ENCODE results near the gene STK32B. TPM values are rescaled to one million over a fixed set of nuclear protein-coding genes. Genes with fewer than 3 reads are reported as not detected.

STK32B gene
- total and polyA plus RNA-seq, 7 experiments from 2014 or later: 1.7 TPM; not detected in 6

- Mint-ChIP-seq H3K36me3 (no peaks in the 10 kb centered on the region), H3K4me3 (no peak overlapping the region), H3K4me1 (no peaks in the 10 kb centered on the region), H3K27ac (no peak overlapping the region), H3K9me3 (peaks cover 0 to 16% (median 4%) of the 10 kb centered on the region in 11 donors), H3K27me3 (peaks cover 0 to 22% (median 5%) of the 10 kb centered on the region in 5 donors)
- H3K36me3 ChIP-seq (ENCODE audit: control insufficient read depth in 2 of 3, insufficient read depth in 3 of 3, low read length in 3 of 3): no peaks in the 10 kb centered on the region
- no peak for DNase-seq
- intact Hi-C loops (cut with micrococcal nuclease): no loop called here
- ChIA-PET CTCF (no interaction called here), POLR2A (no interaction called here)
- no peaks in the 10 kb centered on the region for H3K4me1 ChIP-seq (ENCODE audit: control insufficient read depth in 2 of 2, insufficient read depth in 2 of 2, low read length in 2 of 2)
- H3K4me3 ChIP-seq (ENCODE audit: low read length): no peak overlapping the region
- H3K27me3 ChIP-seq (ENCODE audit: control insufficient read depth in 2 of 2, insufficient read depth in 2 of 2, low read length in 2 of 2): no peaks in the 10 kb centered on the region
- H3K9me3 ChIP-seq (ENCODE audit: control insufficient read depth in 2 of 3, low read length in 3 of 3): peaks cover 0 to 6% (median 0%) of the 10 kb centered on the region in 3 experiments
- H3K27ac ChIP-seq (ENCODE audit: low read depth, low read length): no peak overlapping the region
- ATAC-seq: no peak
Observed at GRCh38 chr4:5422195-5422594, 370.9 kb downstream of the STK32B start.

GRCh38 chr4:5423670-5424069 lies 372.4 kb downstream of the STK32B start:
- POLR2A ChIA-PET: no interaction called here
- Histone ChIP-seq H3K36me3 (ENCODE audit: control insufficient read depth in 2 of 3, insufficient read depth in 3 of 3, low read length in 3 of 3) (no peaks in the 10 kb centered on the region), H3K4me3 (ENCODE audit: low read length) (no peak overlapping the region), H3K9me3 (ENCODE audit: control insufficient read depth in 2 of 3, low read length in 3 of 3) (no peaks in the 10 kb centered on the region), H3K27me3 (ENCODE audit: control insufficient read depth in 2 of 2, insufficient read depth in 2 of 2, low read length in 2 of 2) (no peaks in the 10 kb centered on the region), H3K27ac (ENCODE audit: low read depth, low read length) (no peak overlapping the region), H3K4me1 (ENCODE audit: control insufficient read depth in 2 of 2, insufficient read depth in 2 of 2, low read length in 2 of 2) (no peaks in the 10 kb centered on the region)
- Mint-ChIP-seq H3K4me1 (no peaks in the 10 kb centered on the region), H3K9me3 (peaks cover 0 to 8% (median 0%) of the 10 kb centered on the region in 11 donors), H3K4me3 (no peak overlapping the region), H3K27ac (no peak overlapping the region), H3K27me3 (peaks cover 0 to 22% (median 5%) of the 10 kb centered on the region in 5 donors), H3K36me3 (no peaks in the 10 kb centered on the region)
- intact Hi-C loops (cut with micrococcal nuclease): no loop called here
- CTCF ChIA-PET: interaction anchor here (0.6 kb wide), 1 partner anchor 86 kb away, joined by 3 read pairs; no protein-coding TSS in a partner anchor
- DNase-seq (no peak), ATAC-seq (peak; percentile 22)

GRCh38 chr4:5424211-5424610 lies 372.9 kb downstream of the STK32B start:
- ChIA-PET CTCF (no interaction called here), POLR2A (no interaction called here)
- no peak overlapping the region for H3K27ac Mint-ChIP-seq
- intact Hi-C loops (cut with micrococcal nuclease): no loop called here
- Histone ChIP-seq H3K27me3 (ENCODE audit: control insufficient read depth in 2 of 2, insufficient read depth in 2 of 2, low read length in 2 of 2) (no peaks in the 10 kb centered on the region), H3K4me1 (ENCODE audit: control insufficient read depth in 2 of 2, insufficient read depth in 2 of 2, low read length in 2 of 2) (no peaks in the 10 kb centered on the region), H3K36me3 (ENCODE audit: control insufficient read depth in 2 of 3, insufficient read depth in 3 of 3, low read length in 3 of 3) (no peaks in the 10 kb centered on the region), H3K9me3 (ENCODE audit: control insufficient read depth in 2 of 3, low read length in 3 of 3) (no peaks in the 10 kb centered on the region), H3K27ac (ENCODE audit: low read depth, low read length) (no peak overlapping the region), H3K4me3 (ENCODE audit: low read length) (no peak overlapping the region)
- H3K4me3 Mint-ChIP-seq: no peak overlapping the region
- ATAC-seq (peak; percentile 12), DNase-seq (no peak)
- H3K27me3 Mint-ChIP-seq: peaks cover 0 to 22% (median 5%) of the 10 kb centered on the region in 5 donors
- no peaks in the 10 kb centered on the region for H3K36me3 Mint-ChIP-seq
- no peaks in the 10 kb centered on the region for H3K4me1 Mint-ChIP-seq
- H3K9me3 Mint-ChIP-seq: peaks cover 0 to 8% (median under 1%) of the 10 kb centered on the region in 11 donors

GRCh38 chr4:5424901-5425300 lies 373.6 kb downstream of the STK32B start:
- Mint-ChIP-seq H3K4me3 (no peak overlapping the region), H3K27ac (no peak overlapping the region), H3K9me3 (peaks cover 0 to 8% (median 2%) of the 10 kb centered on the region in 11 donors), H3K27me3 (peaks cover 0 to 22% (median 5%) of the 10 kb centered on the region in 5 donors), H3K4me1 (no peaks in the 10 kb centered on the region), H3K36me3 (no peaks in the 10 kb centered on the region)
- Histone ChIP-seq H3K9me3 (ENCODE audit: control insufficient read depth in 2 of 3, low read length in 3 of 3) (no peaks in the 10 kb centered on the region), H3K4me1 (ENCODE audit: control insufficient read depth in 2 of 2, insufficient read depth in 2 of 2, low read length in 2 of 2) (no peaks in the 10 kb centered on the region), H3K36me3 (ENCODE audit: control insufficient read depth in 2 of 3, insufficient read depth in 3 of 3, low read length in 3 of 3) (no peaks in the 10 kb centered on the region), H3K27ac (ENCODE audit: low read depth, low read length) (no peak overlapping the region), H3K27me3 (ENCODE audit: control insufficient read depth in 2 of 2, insufficient read depth in 2 of 2, low read length in 2 of 2) (no peaks in the 10 kb centered on the region), H3K4me3 (ENCODE audit: low read length) (no peak overlapping the region)
- ChIA-PET POLR2A (no interaction called here), CTCF (no interaction called here)
- intact Hi-C loops (cut with micrococcal nuclease): no loop called here
- no peak for ATAC-seq
- DNase-seq: no peak

GRCh38 chr4:5429747-5430146 lies 378.5 kb downstream of the STK32B start:
- ChIA-PET POLR2A (no interaction called here), CTCF (no interaction called here)
- intact Hi-C loops (cut with micrococcal nuclease): no loop called here
- ATAC-seq (no peak), DNase-seq (no peak)
- H3K9me3 ChIP-seq (ENCODE audit: control insufficient read depth in 2 of 3, low read length in 3 of 3): no peaks in the 10 kb centered on the region
- no peak overlapping the region for H3K4me3 ChIP-seq (ENCODE audit: low read length)
- H3K27ac Mint-ChIP-seq: no peak overlapping the region
- H3K27me3 Mint-ChIP-seq: peaks cover 0 to 10% (median 0%) of the 10 kb centered on the region in 5 donors
- H3K27ac ChIP-seq (ENCODE audit: low read depth, low read length): no peak overlapping the region
- H3K27me3 ChIP-seq (ENCODE audit: control insufficient read depth in 2 of 2, insufficient read depth in 2 of 2, low read length in 2 of 2): no peaks in the 10 kb centered on the region
- no peaks in the 10 kb centered on the region for H3K36me3 ChIP-seq (ENCODE audit: control insufficient read depth in 2 of 3, insufficient read depth in 3 of 3, low read length in 3 of 3)
- H3K36me3 Mint-ChIP-seq: no peaks in the 10 kb centered on the region
- H3K4me3 Mint-ChIP-seq: no peak overlapping the region
- H3K4me1 Mint-ChIP-seq: no peaks in the 10 kb centered on the region
- H3K4me1 ChIP-seq (ENCODE audit: control insufficient read depth in 2 of 2, insufficient read depth in 2 of 2, low read length in 2 of 2): no peaks in the 10 kb centered on the region
- peaks cover 0 to 11% (median 3%) of the 10 kb centered on the region in 11 donors for H3K9me3 Mint-ChIP-seq

- ChIA-PET POLR2A (no interaction called here), CTCF (no interaction called here)
- Mint-ChIP-seq H3K4me3 (no peak overlapping the region), H3K36me3 (no peaks in the 10 kb centered on the region), H3K9me3 (peaks cover 0 to 15% (median 6%) of the 10 kb centered on the region in 11 donors), H3K4me1 (no peaks in the 10 kb centered on the region), H3K27me3 (peaks cover 0 to 10% (median 0%) of the 10 kb centered on the region in 5 donors), H3K27ac (no peak overlapping the region)
- Histone ChIP-seq H3K27me3 (ENCODE audit: control insufficient read depth in 2 of 2, insufficient read depth in 2 of 2, low read length in 2 of 2) (no peaks in the 10 kb centered on the region), H3K27ac (ENCODE audit: low read depth, low read length) (no peak overlapping the region), H3K4me3 (ENCODE audit: low read length) (no peak overlapping the region), H3K4me1 (ENCODE audit: control insufficient read depth in 2 of 2, insufficient read depth in 2 of 2, low read length in 2 of 2) (no peaks in the 10 kb centered on the region), H3K9me3 (ENCODE audit: control insufficient read depth in 2 of 3, low read length in 3 of 3) (no peaks in the 10 kb centered on the region), H3K36me3 (ENCODE audit: control insufficient read depth in 2 of 3, insufficient read depth in 3 of 3, low read length in 3 of 3) (no peaks in the 10 kb centered on the region)
- no peak for ATAC-seq
- intact Hi-C loops (cut with micrococcal nuclease): no loop called here
- DNase-seq: no peak
Observed at GRCh38 chr4:5433196-5433595, 381.9 kb downstream of the STK32B start.

GRCh38 chr4:5435201-5435600 lies 383.9 kb downstream of the STK32B start:
- Mint-ChIP-seq H3K9me3 (peaks cover 0 to 15% (median 6%) of the 10 kb centered on the region in 11 donors), H3K27ac (no peak overlapping the region), H3K4me1 (no peaks in the 10 kb centered on the region), H3K4me3 (no peak overlapping the region), H3K27me3 (peaks cover 0 to 10% (median 0%) of the 10 kb centered on the region in 5 donors), H3K36me3 (no peaks in the 10 kb centered on the region)
- ChIA-PET POLR2A (no interaction called here), CTCF (no interaction called here)
- Histone ChIP-seq H3K36me3 (ENCODE audit: control insufficient read depth in 2 of 3, insufficient read depth in 3 of 3, low read length in 3 of 3) (no peaks in the 10 kb centered on the region), H3K9me3 (ENCODE audit: control insufficient read depth in 2 of 3, low read length in 3 of 3) (no peaks in the 10 kb centered on the region), H3K4me3 (ENCODE audit: low read length) (no peak overlapping the region), H3K27ac (ENCODE audit: low read depth, low read length) (no peak overlapping the region), H3K4me1 (ENCODE audit: control insufficient read depth in 2 of 2, insufficient read depth in 2 of 2, low read length in 2 of 2) (no peaks in the 10 kb centered on the region), H3K27me3 (ENCODE audit: control insufficient read depth in 2 of 2, insufficient read depth in 2 of 2, low read length in 2 of 2) (no peaks in the 10 kb centered on the region)
- intact Hi-C loops (cut with micrococcal nuclease): no loop called here
- DNase-seq: no peak
- ATAC-seq: no peak

Measured in naive thymus-derived CD4-positive, alpha-beta T cell (primary cell).